GM15510 (cell line): ENCODE results near the gene TPSD1.
"Not testable (repeated sequence)": the region's sequence is repeated elsewhere in the genome, so short reads cannot be mapped to it uniquely, and the experiment has no call there.

Experiments
- POLR2A ChIP-seq: IDR thresholded peaks from 3 replicates; pipeline ENCODE4 v1.6.1; 2011; ENCODE audit warnings: borderline replicate concordance; ENCODE audit not compliant: insufficient read length; ENCODE audit errors: extremely low read depth

Gene TPSD1

GRCh38 chr16:1216681-1217400, 39.0 kb upstream of the TPSD1 start:
- no peak for TF ChIP-seq POLR2A

GRCh38 chr16:1217526-1217925, 38.3 kb upstream of the TPSD1 start:
- no peak for TF ChIP-seq POLR2A

DNA sequence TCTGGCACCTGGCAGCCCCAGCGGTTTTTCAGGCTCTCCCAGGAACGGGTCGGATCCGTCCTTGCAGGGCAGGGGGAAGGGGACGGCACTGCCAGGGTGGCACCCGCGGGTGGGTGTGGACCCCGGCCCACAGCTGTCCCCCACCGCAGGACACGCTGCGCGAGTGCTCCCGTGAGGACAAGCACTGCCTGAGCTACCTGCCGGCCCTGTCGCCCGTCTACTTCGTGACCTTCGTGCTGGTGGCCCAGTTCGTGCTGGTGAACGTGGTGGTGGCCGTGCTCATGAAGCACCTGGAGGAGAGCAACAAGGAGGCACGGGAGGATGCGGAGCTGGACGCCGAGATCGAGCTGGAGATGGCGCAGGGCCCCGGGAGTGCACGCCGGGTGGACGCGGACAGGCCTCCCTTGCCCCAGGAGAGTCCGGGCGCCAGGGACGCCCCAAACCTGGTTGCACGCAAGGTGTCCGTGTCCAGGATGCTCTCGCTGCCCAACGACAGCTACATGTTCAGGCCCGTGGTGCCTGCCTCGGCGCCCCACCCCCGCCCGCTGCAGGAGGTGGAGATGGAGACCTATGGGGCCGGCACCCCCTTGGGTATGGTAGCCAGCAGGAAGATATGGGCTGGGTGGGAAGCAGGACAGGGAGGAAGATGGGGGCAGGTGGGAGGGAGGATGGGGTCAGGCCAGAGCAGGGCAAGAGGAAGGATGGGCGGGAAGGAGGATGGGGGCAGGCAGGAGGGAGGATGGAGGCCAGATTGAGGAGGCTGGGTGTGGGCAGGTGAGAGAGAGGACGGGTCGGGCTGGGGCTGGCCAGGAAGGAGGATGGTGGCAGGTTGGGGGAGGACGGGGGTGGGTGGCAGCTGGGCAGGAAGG, 37.6 kb upstream of the TPSD1 start:
- no peak for TF ChIP-seq POLR2A

- TF ChIP-seq POLR2A = no peak
Measured at GRCh38 chr16:1218930-1219611, 36.8 kb upstream of the TPSD1 start.

GRCh38 chr16:1220098-1220728, 35.7 kb upstream of the TPSD1 start:
- no peak for TF ChIP-seq POLR2A

GRCh38 chr16:1220841-1221627, 34.8 kb upstream of the TPSD1 start:
- no peak for TF ChIP-seq POLR2A

- TF ChIP-seq POLR2A = no peak
Measured at GRCh38 chr16:1221628-1222552, 34.0 kb upstream of the TPSD1 start.

- TF ChIP-seq POLR2A = no peak
Measured at GRCh38 chr16:1222553-1223354, 33.1 kb upstream of the TPSD1 start.

GRCh38 chr16:1223355-1224214, 32.3 kb upstream of the TPSD1 start:
- TF ChIP-seq POLR2A = no peak

DNA sequence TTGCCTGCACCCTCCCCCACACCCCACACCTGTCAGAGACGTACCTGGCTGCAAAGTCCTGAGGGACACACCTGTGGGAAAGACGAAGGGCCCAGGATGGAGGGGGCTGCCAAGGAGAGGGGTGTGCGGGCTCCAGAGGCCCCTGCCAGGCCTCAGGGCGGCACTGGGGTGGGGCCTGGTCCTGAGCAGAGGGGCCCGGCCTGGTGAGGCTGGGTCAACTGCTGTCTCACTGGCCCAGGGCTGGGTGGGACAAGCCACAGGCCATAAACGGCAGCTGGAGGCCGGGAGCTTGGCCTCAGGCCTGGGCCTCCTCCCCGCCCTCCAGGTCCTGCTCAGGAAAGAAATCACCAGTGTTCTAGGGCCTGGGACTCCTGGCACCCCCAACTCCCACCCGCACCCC, 31.3 kb upstream of the TPSD1 start:
- TF ChIP-seq POLR2A = no peak

GRCh38 chr16:1225051-1225451, 30.8 kb upstream of the TPSD1 start, which contains the start of gene TPSG1:
TSS of gene TPSG1 (minus strand) at chr16:1225268. CDS start at chr16:1225252, 16 bp downstream.
- TF ChIP-seq POLR2A = no peak

DNA sequence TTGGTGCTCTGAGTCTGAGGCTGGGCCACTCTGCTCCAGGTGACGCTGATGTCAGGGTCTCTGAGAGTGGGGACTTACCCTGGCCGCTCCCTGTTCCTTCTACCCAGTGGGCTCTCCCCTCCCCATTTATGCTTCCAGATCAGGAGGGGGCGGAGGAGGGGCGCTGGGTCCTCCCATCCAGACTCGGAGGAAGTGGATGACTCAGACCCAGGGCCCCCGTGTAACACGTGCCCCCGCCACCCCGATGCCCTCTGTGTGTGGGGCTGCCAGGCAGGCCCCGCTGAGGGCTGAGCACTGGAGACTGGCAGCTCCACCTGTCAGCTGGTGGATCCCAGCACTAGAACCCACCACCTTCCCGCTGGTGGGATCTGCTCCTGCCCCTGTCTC, 25.8 kb upstream of the TPSD1 start, which contains the start of gene TPSB2:
TSS of gene TPSB2 (minus strand) at position 101 of the 387 bp plus-strand sequence. CDS start 233 bp downstream, outside the sequence.
- not testable (repeated sequence) for TF ChIP-seq POLR2A

- no peak for TF ChIP-seq POLR2A
Measured at GRCh38 chr16:1237990-1238389, 17.9 kb upstream of the TPSD1 start.
